RWPE2 (cell line): ENCODE data around the gene FBXW4.

Experiments
- ATAC-seq: fragments of 200-7000 bp; cut with Tn5 transposase; 3 replicates; pipeline ENCODE4 v1.9.1; 2021; ENCODE audit warnings: low read depth
- DNase-seq: peaks from one replicate; pipeline ENCODE4 v3.0.0-alpha.2; 2020; ENCODE audit warnings: low spot score
- H3K27ac ChIP-seq: fragments of 450-650 bp; 2 replicates; pipeline ENCODE4 v1.5.1; 2017; ENCODE audit warnings: mild to moderate bottlenecking; ENCODE audit not compliant: poor library complexity, severe bottlenecking
- H3K27me3 ChIP-seq: fragments of 250-450 bp; sonication (Bioruptor Pico); 2 replicates; pipeline ENCODE4 v1.5.1; 2021; ENCODE audit warnings: mild to moderate bottlenecking, moderate library complexity; ENCODE audit not compliant: insufficient read depth, poor library complexity, severe bottlenecking
- H3K36me3 ChIP-seq: fragments of 250-450 bp; sonication (Bioruptor Pico); 2 replicates; pipeline ENCODE4 v1.5.1; 2020; ENCODE audit warnings: low read depth, mild to moderate bottlenecking, moderate library complexity
- H3K4me1 ChIP-seq: fragments of 250-450 bp; sonication (Bioruptor Pico); 2 replicates; pipeline ENCODE4 v1.5.1; 2021; ENCODE audit warnings: mild to moderate bottlenecking, moderate library complexity; ENCODE audit not compliant: insufficient read depth, poor library complexity, severe bottlenecking
- H3K4me3 ChIP-seq: fragments of 250-450 bp; sonication (Bioruptor Pico); 2 replicates; pipeline ENCODE4 v1.5.1; 2021; ENCODE audit warnings: mild to moderate bottlenecking, moderate library complexity; ENCODE audit not compliant: severe bottlenecking
- H3K9me3 ChIP-seq: fragments of 250-450 bp; sonication (Bioruptor Pico); 2 replicates; pipeline ENCODE4 v1.5.1; 2021; ENCODE audit warnings: mild to moderate bottlenecking, moderate library complexity; ENCODE audit not compliant: severe bottlenecking
- TF ChIP-seq, protein P1 (sequence below): fragments of 450-650 bp; IDR thresholded peaks from one replicate; pipeline ENCODE4 v1.5.1; 2017; ENCODE audit warnings: mild to moderate bottlenecking, moderate library complexity; ENCODE audit not compliant: poor library complexity, severe bottlenecking

The FBXW4 gene

DNA sequence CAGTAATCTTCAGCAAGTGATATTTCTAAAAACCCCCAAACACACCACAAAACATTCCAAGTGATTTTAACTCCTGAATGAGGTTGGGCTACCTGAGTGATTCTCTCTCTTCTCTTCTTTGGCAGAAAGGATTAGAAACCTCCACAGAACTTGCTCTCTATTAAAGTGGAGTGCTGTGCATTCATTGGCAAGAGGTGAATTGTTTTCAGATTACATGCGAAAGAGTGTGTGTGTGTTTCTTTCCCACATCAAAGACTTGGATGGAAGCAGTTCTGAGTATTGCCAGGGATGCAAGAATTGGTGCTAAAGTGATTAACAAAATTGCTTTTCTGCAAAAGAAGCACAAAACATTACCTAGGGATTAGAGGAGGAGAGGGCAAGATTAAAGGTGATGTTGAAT is 13.1 kb upstream of the FBXW4 start:
- Histone ChIP-seq H3K9me3 (no peaks in the 10 kb centered on the region), H3K27me3 (peaks cover 22% of the 10 kb centered on the region), H3K27ac (no peak overlapping the region), H3K4me1 (no peaks in the 10 kb centered on the region), H3K36me3 (no peaks in the 10 kb centered on the region), H3K4me3 (no peak overlapping the region)
- no peak for DNase-seq
- ATAC-seq = no peak
- TF ChIP-seq, protein P1, sequence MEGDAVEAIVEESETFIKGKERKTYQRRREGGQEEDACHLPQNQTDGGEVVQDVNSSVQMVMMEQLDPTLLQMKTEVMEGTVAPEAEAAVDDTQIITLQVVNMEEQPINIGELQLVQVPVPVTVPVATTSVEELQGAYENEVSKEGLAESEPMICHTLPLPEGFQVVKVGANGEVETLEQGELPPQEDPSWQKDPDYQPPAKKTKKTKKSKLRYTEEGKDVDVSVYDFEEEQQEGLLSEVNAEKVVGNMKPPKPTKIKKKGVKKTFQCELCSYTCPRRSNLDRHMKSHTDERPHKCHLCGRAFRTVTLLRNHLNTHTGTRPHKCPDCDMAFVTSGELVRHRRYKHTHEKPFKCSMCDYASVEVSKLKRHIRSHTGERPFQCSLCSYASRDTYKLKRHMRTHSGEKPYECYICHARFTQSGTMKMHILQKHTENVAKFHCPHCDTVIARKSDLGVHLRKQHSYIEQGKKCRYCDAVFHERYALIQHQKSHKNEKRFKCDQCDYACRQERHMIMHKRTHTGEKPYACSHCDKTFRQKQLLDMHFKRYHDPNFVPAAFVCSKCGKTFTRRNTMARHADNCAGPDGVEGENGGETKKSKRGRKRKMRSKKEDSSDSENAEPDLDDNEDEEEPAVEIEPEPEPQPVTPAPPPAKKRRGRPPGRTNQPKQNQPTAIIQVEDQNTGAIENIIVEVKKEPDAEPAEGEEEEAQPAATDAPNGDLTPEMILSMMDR = no peak

DNA sequence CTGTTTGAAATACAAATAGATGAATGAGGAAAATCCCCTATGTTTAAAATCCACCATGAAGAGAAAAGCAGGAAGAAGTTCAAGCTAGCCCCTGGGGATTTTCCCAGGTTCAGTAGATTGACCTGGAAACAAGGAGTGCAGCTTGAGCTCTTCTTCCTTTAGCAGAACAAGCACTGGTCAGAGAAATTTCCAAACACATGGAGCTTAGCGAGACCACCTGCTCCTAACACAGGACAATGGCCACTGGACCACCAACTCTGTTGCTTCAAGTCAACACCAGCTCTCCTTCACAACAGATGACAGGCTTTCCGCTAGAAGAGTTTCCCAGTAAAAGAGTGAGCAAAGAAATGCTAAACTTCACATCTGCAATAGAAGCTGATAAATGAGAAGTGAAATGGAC is 9.4 kb upstream of the FBXW4 start:
- Histone ChIP-seq H3K9me3 (no peaks in the 10 kb centered on the region), H3K27me3 (peaks cover 22% of the 10 kb centered on the region), H3K27ac (no peak overlapping the region), H3K4me1 (no peaks in the 10 kb centered on the region), H3K4me3 (no peak overlapping the region), H3K36me3 (no peaks in the 10 kb centered on the region)
- TF ChIP-seq, protein P1 = no peak
- DNase-seq (no peak), ATAC-seq (no peak)

DNA sequence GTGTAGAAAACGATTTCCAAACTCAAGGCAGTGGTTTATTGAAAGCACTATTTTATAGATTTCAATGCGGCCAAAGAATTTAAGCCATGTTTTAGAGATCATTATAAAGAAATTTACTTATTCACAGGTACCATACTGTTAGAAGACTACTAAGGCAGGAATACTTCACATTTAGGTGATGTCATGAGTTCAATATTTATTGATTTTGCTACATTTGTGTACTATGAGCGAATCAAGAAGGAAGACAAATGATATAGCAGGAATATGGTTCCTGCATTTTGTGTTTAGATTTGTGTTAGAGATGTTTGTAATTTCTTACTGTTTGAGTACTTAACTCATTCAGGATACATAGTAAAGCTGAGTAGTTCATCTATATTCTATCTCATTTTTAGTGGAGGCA is 1.7 kb upstream of the FBXW4 start:
- TF ChIP-seq, protein P1 = no peak
- H3K36me3 ChIP-seq = peaks cover 14% of the 10 kb centered on the region
- no peak overlapping the region for H3K27ac ChIP-seq
- ATAC-seq (no peak), DNase-seq (no peak)
- H3K4me1 ChIP-seq = peaks cover 7% of the 10 kb centered on the region
- H3K27me3 ChIP-seq = no peaks in the 10 kb centered on the region
- no peak overlapping the region for H3K4me3 ChIP-seq
- H3K9me3 ChIP-seq = no peaks in the 10 kb centered on the region

GRCh38 chr10:101695404-101695890 is 477 bp upstream of the FBXW4 start:
- no peak for DNase-seq
- Histone ChIP-seq H3K36me3 (peaks cover 14% of the 10 kb centered on the region), H3K4me3 (peak overlapping the region; percentile 56), H3K27me3 (no peaks in the 10 kb centered on the region), H3K27ac (peak overlapping the region; percentile 71), H3K4me1 (peaks cover 7% of the 10 kb centered on the region), H3K9me3 (no peaks in the 10 kb centered on the region)
- no peak for ATAC-seq
- TF ChIP-seq, protein P1 = no peak

DNA sequence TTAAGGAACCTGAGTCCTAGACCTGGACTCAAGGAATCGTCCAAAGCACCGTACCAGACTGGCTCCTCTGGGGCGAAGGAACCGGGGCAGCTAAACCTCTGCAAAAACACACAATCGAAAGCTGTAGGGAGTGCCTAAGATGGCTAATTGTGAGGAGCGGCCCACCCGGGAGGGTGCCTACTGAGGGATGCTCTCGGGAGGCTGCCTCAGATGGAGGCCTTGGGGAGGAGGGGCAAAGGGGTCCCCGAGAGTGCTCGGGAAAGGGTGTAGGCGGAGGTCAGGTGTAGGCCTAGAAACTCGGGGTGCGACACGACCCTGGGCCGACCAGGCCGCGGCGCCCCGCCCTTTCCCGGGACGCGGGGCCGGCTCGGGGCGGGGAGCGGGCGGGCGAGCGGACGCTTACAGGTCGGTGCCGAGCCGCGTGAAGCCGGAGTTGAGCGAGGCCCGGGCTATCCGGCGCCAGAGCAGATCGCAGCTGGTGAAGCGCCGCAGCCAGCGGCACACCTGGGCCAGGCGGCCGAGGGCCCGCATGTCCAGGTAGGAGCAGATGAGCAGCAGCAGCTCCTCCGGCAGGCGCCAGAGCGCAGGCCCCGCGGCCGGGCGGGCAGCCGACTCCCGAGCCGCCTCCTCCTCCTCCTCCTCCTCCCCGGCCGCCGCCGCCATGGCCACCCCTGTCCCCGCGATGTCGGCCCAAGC is 844 bp downstream of the FBXW4 start:
- ATAC-seq (peak; percentile 83), DNase-seq (peak; percentile 59)
- no peaks in the 10 kb centered on the region for H3K27me3 ChIP-seq
- peaks cover 17% of the 10 kb centered on the region for H3K36me3 ChIP-seq
- peak overlapping the region; percentile 71 for H3K27ac ChIP-seq
- H3K4me1 ChIP-seq = peaks cover 7% of the 10 kb centered on the region
- peak overlapping the region; percentile 56 for H3K4me3 ChIP-seq
- TF ChIP-seq, protein P1 = no peak
- H3K9me3 ChIP-seq = no peaks in the 10 kb centered on the region
